A549 (cell line): Measurements from ENCODE around the gene TEP1. TPM values are rescaled to one million over a fixed set of nuclear protein-coding genes. Genes with fewer than 3 reads are reported as not detected.
A peak's percentile ranks its signal among the peaks of the same experiment; 100 is the strongest.

Source experiments
- ATAC-seq, 2 experiments: fragments of 200-7000 bp in 1 of 2; fragments of >200 bp in 1 of 2; cut with Nextera tagmentation in 1 of 2; cut with Tn5 transposase in 1 of 2; 3 replicates each; pipeline versions ENCODE4 v1.8.0 to v1.9.1; 2018 to 2020; ENCODE audit warnings: mild to moderate bottlenecking in 1 of 2, moderate library complexity in 1 of 2
- CTCF ChIA-PET: fragments of 300-600 bp; sonication (Branson Sonifier 250); formaldehyde crosslinking; extraction: SDS; loops from one replicate; lab custom pipeline; 2021; ENCODE audit warnings: antibody characterized with exemption, inconsistent platforms; lab: Yijun Ruan, JAX
- POLR2A ChIA-PET: fragments of 350-600 bp; formaldehyde crosslinking; extraction: SDS; loops from one replicate; lab custom pipeline; 2021; ENCODE audit warnings: antibody characterized with exemption, inconsistent platforms; lab: Yijun Ruan, JAX
- DNase-seq, 2 experiments: peaks; one replicate each; pipeline versions ENCODE4 v3.0.0 to v3.0.0-alpha.2; 2011 to 2016; ENCODE audit warnings: low read depth in 1 of 2, low spot score in 1 of 2
- FAIRE-seq: peaks from 2 replicates; lab custom pipeline; 2011; peaks lifted over from hg19 to GRCh38; lab: Jason Lieb, UNC
- H3K27ac ChIP-seq, 2 experiments: fragments of >200 bp; sonication (Bioruptor Twin); formaldehyde crosslinking; 3 replicates each; pipeline ENCODE4 v1.5.1; 2016 to 2017
- H3K4me1 ChIP-seq: fragments of >200 bp; sonication (Bioruptor Twin); formaldehyde crosslinking; 3 replicates; pipeline ENCODE4 v1.6.1; 2016
- H3K4me2 ChIP-seq: fragments of >200 bp; sonication (Bioruptor Twin); formaldehyde crosslinking; 3 replicates; pipeline ENCODE4 v1.6.1; 2016
- H3K4me3 ChIP-seq: fragments of >200 bp; sonication (Bioruptor Twin); formaldehyde crosslinking; 3 replicates; pipeline ENCODE4 v1.5.1; 2016
- H3K9me3 ChIP-seq: fragments of >200 bp; sonication (Bioruptor Twin); formaldehyde crosslinking; 3 replicates; pipeline ENCODE4 v1.6.1; 2016
- BHLHE40 ChIP-seq: IDR thresholded peaks from 2 replicates; pipeline ENCODE4 v1.6.1; 2012; ENCODE audit warnings: low read depth, low read length, inconsistent platforms
- CBX2 ChIP-seq: fragments of 200-600 bp; sonication (generic); IDR thresholded peaks from 2 replicates; pipeline ENCODE4 v1.6.1; 2016; ENCODE audit warnings: low read depth, mild to moderate bottlenecking, borderline replicate concordance
- CTCF ChIP-seq: fragments of >200 bp; sonication (Bioruptor Twin); formaldehyde crosslinking; IDR thresholded peaks from 3 replicates; pipeline ENCODE4 v1.5.1; 2016
- ELK1 ChIP-seq: fragments of 150-350 bp; IDR thresholded peaks from 2 replicates; pipeline ENCODE4 v1.6.1; 2014; ENCODE audit warnings: low read depth, mild to moderate bottlenecking, low read length
- FOSB ChIP-seq: fragments of 250-450 bp; sonication (Bioruptor Pico); IDR thresholded peaks from 2 replicates; pipeline ENCODE4 v1.5.0; 2020; ENCODE audit warnings: mild to moderate bottlenecking, moderate library complexity
- FOXS1 ChIP-seq: fragments of 250-450 bp; sonication (Bioruptor Pico); IDR thresholded peaks from 2 replicates; pipeline ENCODE4 v1.5.0; 2020; ENCODE audit warnings: mild to moderate bottlenecking, moderate library complexity
- HDAC2 ChIP-seq: fragments of 200-600 bp; sonication (generic); IDR thresholded peaks from 2 replicates; pipeline ENCODE4 v1.6.1; 2016
- HOXA7 ChIP-seq: fragments of 250-450 bp; sonication (Bioruptor Pico); IDR thresholded peaks from 2 replicates; pipeline ENCODE4 v1.5.0; 2020; ENCODE audit warnings: mild to moderate bottlenecking, moderate library complexity
- HOXB13 ChIP-seq: fragments of 250-450 bp; sonication (Bioruptor Pico); IDR thresholded peaks from 2 replicates; pipeline ENCODE4 v1.5.0; 2020; ENCODE audit warnings: low read depth, mild to moderate bottlenecking, moderate library complexity
- HOXB5 ChIP-seq: fragments of 250-450 bp; sonication (Bioruptor Pico); IDR thresholded peaks from 2 replicates; pipeline ENCODE4 v1.5.0; 2020; ENCODE audit warnings: mild to moderate bottlenecking, moderate library complexity
- JUN ChIP-seq, 2 experiments: fragments of >200 bp; sonication (Bioruptor Twin); formaldehyde crosslinking; IDR thresholded peaks; 2 replicates in 1 of 2; 3 replicates in 1 of 2; pipeline ENCODE4 v1.6.1; 2016 to 2017
- KDM5A ChIP-seq: fragments of 200-600 bp; sonication (generic); IDR thresholded peaks from 2 replicates; pipeline ENCODE4 v1.6.1; 2016; ENCODE audit warnings: antibody characterized with exemption, mild to moderate bottlenecking
- MAFK ChIP-seq: fragments of 450-650 bp; IDR thresholded peaks from 2 replicates; pipeline ENCODE4 v1.6.1; 2014; ENCODE audit not compliant: partially characterized antibody
- NFE2L2 ChIP-seq: fragments of 150-350 bp; conservative IDR thresholded peaks from 2 replicates; pipeline ENCODE4 v1.6.1; 2014; ENCODE audit warnings: low read length
- NR3C1 ChIP-seq: fragments of >200 bp; sonication (Bioruptor Twin); formaldehyde crosslinking; IDR thresholded peaks from 3 replicates; pipeline ENCODE4 v1.6.1; 2017
- RAD21 ChIP-seq, 2 experiments: fragments of >200 bp in 1 of 2; sonication (Bioruptor Twin) in 1 of 2; formaldehyde crosslinking in 1 of 2; IDR thresholded peaks in 1 of 2; conservative IDR thresholded peaks in 1 of 2; 2 replicates in 1 of 2; 3 replicates in 1 of 2; pipeline ENCODE4 v1.6.1; 2012 to 2018; ENCODE audit warnings: inconsistent platforms in 1 of 2
- RFX5 ChIP-seq: fragments of 450-650 bp; IDR thresholded peaks from 2 replicates; pipeline ENCODE4 v1.7.1; 2014; ENCODE audit warnings: antibody characterized with exemption, mild to moderate bottlenecking, moderate library complexity
- SMC3 ChIP-seq: fragments of >200 bp; sonication (Bioruptor Twin); formaldehyde crosslinking; IDR thresholded peaks from 3 replicates; pipeline ENCODE4 v1.6.1; 2018; ENCODE audit warnings: inconsistent platforms
- ZFP36 ChIP-seq: fragments of 450-650 bp; IDR thresholded peaks from 2 replicates; pipeline ENCODE4 v1.6.1; 2014; ENCODE audit warnings: borderline replicate concordance; ENCODE audit not compliant: partially characterized antibody
- WGBS: methylation state at CpG from one replicate; pipeline ENCODE4 v1.1.6; 2017; ENCODE audit errors: missing lambda C conversion rate; 5-methylcytosine and 5-hydroxymethylcytosine counted together
- polyA plus RNA-seq, 4 experiments: library from polyadenylated mRNA; depleted of rRNA in 3 of 4; stranded (reverse); fragments of >200 nt; fragmentation: RNase III in 1 of 4; extraction: RNeasy Plus Mini Kit Qiagen cat#74134 plus additional on column Dnase treatment in 1 of 4; gene quantifications; 2 replicates in 3 of 4; 3 replicates in 1 of 4; pipeline ENCODE4 v1.2.3, GENCODE V29; 2011 to 2017

The TEP1 gene
- polyA plus RNA-seq, 2 of the 4 experiments (the other 2 are of a cell fraction) = 6.8 to 17.5 TPM

- no peak for TF ChIP-seq HOXA7 (CRISPR knock-in tag)
- no peak for TF ChIP-seq KDM5A
- no peak for TF ChIP-seq CBX2
- no peak for TF ChIP-seq RFX5
- TF ChIP-seq JUN (IDR thresholded peaks at IDR 0.05) = no peak
These were observed 83.9 kb downstream of the TEP1 start (continued) for GRCh38 chr14:20329355-20329754.

GRCh38 chr14:20328705-20329104, 84.6 kb downstream of the TEP1 start:
- CTCF ChIA-PET = interaction anchor here (0.6 to 5.8 kb wide), 8 partner anchors 10 to 449 kb away, joined by 5 to 67 read pairs (median 24); partner anchors contain the start of gene PARP2
- DNase-seq = no peak
- no peak for TF ChIP-seq RFX5
- TF ChIP-seq NFE2L2 = no peak
- TF ChIP-seq FOSB (CRISPR knock-in tag) = no peak
- TF ChIP-seq MAFK = no peak
- no peak for TF ChIP-seq FOXS1 (CRISPR knock-in tag)
- no peak for TF ChIP-seq ELK1
- no peak for TF ChIP-seq HOXB5 (CRISPR knock-in tag)
- TF ChIP-seq NR3C1 = no peak
- Histone ChIP-seq H3K27ac (no peak overlapping the region), H3K4me1 (peaks cover 38% of the 10 kb centered on the region), H3K4me3 (no peak overlapping the region), H3K4me2 (no peak overlapping the region), H3K9me3 (no peaks in the 10 kb centered on the region)
- ATAC-seq = no peak
- POLR2A ChIA-PET = interaction anchor here (0.9 kb wide), 1 partner anchor 14 kb away, joined by 5 read pairs; the partner anchor contains the start of gene PARP2
- FAIRE-seq = no peak
- 49% methylated on average over 2 of the region's 2 CpGs for WGBS

- 38% methylated on average over 8 of the region's 8 CpGs for WGBS
- H3K27ac ChIP-seq = no peak overlapping the region
- TF ChIP-seq HDAC2 (no peak), NR3C1 (no peak), SMC3 (peak; percentile 52; the same call in 2 of the 3 replicates), RAD21 (conservative IDR thresholded peaks at IDR 0.05 in 1 of 2, IDR thresholded peaks at IDR 0.05 in 1 of 2) (peak; percentile 66 to 73), BHLHE40 (no peak), HOXB13 (CRISPR knock-in tag) (no peak), JUN (IDR thresholded peaks at IDR 0.05) (no peak), FOSB (CRISPR knock-in tag) (no peak), CTCF (peak; percentile 86), ZFP36 (no peak)
- ATAC-seq (peak in 1 of 2 experiments; percentile 61; a peak in 3 of 6 replicates), FAIRE-seq (peak; percentile 95), DNase-seq (peak; percentile 55 to 74)
- POLR2A ChIA-PET = interaction anchor here (0.7 to 0.9 kb wide), 2 partner anchors 16 kb away, joined by 3 to 5 read pairs; partner anchors contain the start of gene PARP2
- H3K9me3 ChIP-seq = no peaks in the 10 kb centered on the region
- H3K4me3 ChIP-seq = no peak overlapping the region
- CTCF ChIA-PET = interaction anchor here (0.5 to 5.4 kb wide), 35 partner anchors 9 to 644 kb away, joined by 3 to 67 read pairs (median 4); partner anchors contain the start of genes ANG, APEX1, KLHL33 and PARP2
- H3K4me2 ChIP-seq = peak overlapping the region; percentile 40
- peaks cover 35% of the 10 kb centered on the region for H3K4me1 ChIP-seq
These were observed 86.1 kb downstream of the TEP1 start for GRCh38 chr14:20327005-20327869.
